Stomach (tissue), 4 donors: ENCODE results near the gene PCED1B.

Experiments
- CTCF ChIP-seq, 7 experiments: fragments of 450-650 bp in 4 of 7; fragments of 200-600 bp in 3 of 7; sonication (generic) in 3 of 7; IDR thresholded peaks; one replicate each; pipeline ENCODE4 v1.5.1; 2016 to 2019; ENCODE audit warnings: antibody characterized with exemption in 7 of 7, control low read depth in 2 of 7, mild to moderate bottlenecking in 1 of 7
- EP300 ChIP-seq: sonication (generic); formaldehyde crosslinking; IDR thresholded peaks from one replicate; pipeline ENCODE4 v1.6.1; 2017; ENCODE audit warnings: antibody characterized with exemption
- POLR2A ChIP-seq, 4 donors: fragments of 450-650 bp; IDR thresholded peaks; one replicate each; pipeline ENCODE4 v1.6.1; 2016; ENCODE audit warnings: antibody characterized with exemption in 4 of 4, control low read depth in 2 of 4, mild to moderate bottlenecking in 1 of 4, moderate library complexity in 1 of 4

GRCh38 chr12:47091009-47091408 is 11.6 kb downstream of the PCED1B start:
- no peak for TF ChIP-seq CTCF (IDR thresholded peaks at IDR 0.05)
- no peak for TF ChIP-seq POLR2A (IDR thresholded peaks at IDR 0.05)
- no peak for TF ChIP-seq EP300
